CD4-positive, alpha-beta T cell treated with Interferon gamma for 1 hour (primary cell): ENCODE data around the gene FATE1.

Experiments
- DNase-seq: peaks from one replicate; pipeline ENCODE4 v3.0.0-alpha.2; 2020

The FATE1 gene

GRCh38 chrX:151704041-151704663, 11.7 kb upstream of the FATE1 start:
- no peak for DNase-seq

- no peak for DNase-seq
Observed at GRCh38 chrX:151708821-151709220, 7.0 kb upstream of the FATE1 start.

- DNase-seq, result no peak
Observed at GRCh38 chrX:151710457-151710856, 5.4 kb upstream of the FATE1 start.

- no peak for DNase-seq
Observed at GRCh38 chrX:151711154-151711553, 4.7 kb upstream of the FATE1 start.

GRCh38 chrX:151711787-151712186, 4.0 kb upstream of the FATE1 start:
- no peak for DNase-seq

GRCh38 chrX:151712253-151712652, 3.6 kb upstream of the FATE1 start:
- DNase-seq, result no peak

GRCh38 chrX:151713849-151714248, 2.0 kb upstream of the FATE1 start:
- no peak for DNase-seq

- no peak for DNase-seq
Observed at GRCh38 chrX:151714362-151714761, 1.5 kb upstream of the FATE1 start.

- DNase-seq, result no peak
Observed at GRCh38 chrX:151722241-151722846, 6.5 kb downstream of the FATE1 start.

GRCh38 chrX:151723156-151723760, 7.4 kb downstream of the FATE1 start:
- no peak for DNase-seq

GRCh38 chrX:151724563-151725337, 8.9 kb downstream of the FATE1 start:
- no peak for DNase-seq

GRCh38 chrX:151725338-151725614, 9.4 kb downstream of the FATE1 start:
- no peak for DNase-seq

- DNase-seq, result no peak
Observed at GRCh38 chrX:151726751-151727150, 10.9 kb downstream of the FATE1 start.

- no peak for DNase-seq
Observed at GRCh38 chrX:151727346-151727745, 11.5 kb downstream of the FATE1 start.

- DNase-seq, result no peak
Observed at GRCh38 chrX:151729056-151729725, 13.4 kb downstream of the FATE1 start.

- DNase-seq, result no peak
Observed at GRCh38 chrX:151734446-151734845, 18.6 kb downstream of the FATE1 start, which contains the start of gene CNGA2. CNGA2 (plus strand) TSS chrX:151734746; CDS start chrX:151738484, 3,738 bp downstream.

GRCh38 chrX:151735219-151735618, 19.4 kb downstream of the FATE1 start:
- DNase-seq, result no peak

GRCh38 chrX:151736685-151737084, 20.9 kb downstream of the FATE1 start:
- DNase-seq, result no peak

GRCh38 chrX:151737494-151737893, 21.7 kb downstream of the FATE1 start:
- no peak for DNase-seq

- no peak for DNase-seq
Observed at GRCh38 chrX:151738751-151739150, 22.9 kb downstream of the FATE1 start.

GRCh38 chrX:151741606-151742005, 25.8 kb downstream of the FATE1 start:
- no peak for DNase-seq

- no peak for DNase-seq
Observed at GRCh38 chrX:151742311-151742710, 26.5 kb downstream of the FATE1 start.
